GM23338 (cell line): ENCODE data around the gene TMEM132D. TPM values are rescaled to one million over a fixed set of nuclear protein-coding genes. Genes with fewer than 3 reads are reported as not detected.

Experiments
- ATAC-seq: fragments of 200-7000 bp; cut with Tn5 transposase; 3 replicates; pipeline ENCODE4 v1.9.1; 2020
- DNase-seq: peaks from one replicate; pipeline ENCODE4 v3.0.0-alpha.2; 2015; ENCODE audit warnings: low spot score
- H2AFZ ChIP-seq: fragments of 200-600 bp; sonication (generic); 2 replicates; pipeline ENCODE4 v1.8.0; 2016; ENCODE audit warnings: antibody characterized with exemption, mild to moderate bottlenecking, moderate library complexity
- H3F3A ChIP-seq: fragments of 200-600 bp; sonication (generic); replicated peaks from 2 replicates; pipeline ENCODE4 v1.8.0; 2017; ENCODE audit warnings: antibody characterized with exemption, mixed run types, low read depth
- H3K27ac ChIP-seq: fragments of 200-600 bp; sonication (generic); 2 replicates; pipeline ENCODE4 v1.6.1; 2016; ENCODE audit warnings: low read depth
- H3K27me3 ChIP-seq: fragments of 200-600 bp; sonication (generic); 2 replicates; pipeline ENCODE4 v1.8.0; 2016; ENCODE audit warnings: mild to moderate bottlenecking, mixed run types, moderate library complexity; ENCODE audit not compliant: insufficient read depth
- H3K36me3 ChIP-seq: fragments of 200-600 bp; sonication (generic); 2 replicates; pipeline ENCODE4 v1.8.0; 2016; ENCODE audit warnings: mild to moderate bottlenecking; ENCODE audit not compliant: insufficient read depth
- H3K4me1 ChIP-seq: fragments of 200-600 bp; sonication (generic); 2 replicates; pipeline ENCODE4 v1.8.0; 2016; ENCODE audit warnings: mild to moderate bottlenecking, moderate library complexity; ENCODE audit not compliant: insufficient read depth
- H3K4me2 ChIP-seq: fragments of 200-600 bp; sonication (generic); 2 replicates; pipeline ENCODE4 v1.7.1; 2017; ENCODE audit warnings: mixed run types
- H3K4me3 ChIP-seq: fragments of 200-600 bp; sonication (generic); 2 replicates; pipeline ENCODE4 v1.6.1; 2016; ENCODE audit warnings: mixed run types
- H3K79me2 ChIP-seq: fragments of 200-600 bp; sonication (generic); replicated peaks from 2 replicates; pipeline ENCODE4 v1.8.0; 2017; ENCODE audit warnings: mild to moderate bottlenecking; ENCODE audit not compliant: insufficient read depth
- H3K9me2 ChIP-seq: fragments of 200-600 bp; sonication (generic); 2 replicates; pipeline ENCODE4 v1.8.0; 2017; ENCODE audit not compliant: insufficient read depth
- H4K20me1 ChIP-seq: fragments of 200-600 bp; sonication (generic); replicated peaks from 2 replicates; pipeline ENCODE4 v1.8.0; 2017; ENCODE audit warnings: mild to moderate bottlenecking; ENCODE audit not compliant: insufficient read depth
- H3K27ac Mint-ChIP-seq: 2 replicates; pipeline ENCODE4 v1.8.0; 2020; ENCODE audit warnings: inconsistent platforms, mild to moderate bottlenecking, moderate library complexity, mixed read lengths
- H3K27me3 Mint-ChIP-seq: 3 replicates; pipeline ENCODE4 v1.8.0; 2022; ENCODE audit warnings: low read depth, mild to moderate bottlenecking, moderate library complexity, mixed read lengths, inconsistent platforms; ENCODE audit not compliant: insufficient read depth, poor library complexity
- H3K36me3 Mint-ChIP-seq: 3 replicates; pipeline ENCODE4 v1.8.0; 2021; ENCODE audit warnings: low read depth, mild to moderate bottlenecking, inconsistent platforms, moderate library complexity, mixed read lengths
- H3K4me1 Mint-ChIP-seq: 3 replicates; pipeline ENCODE4 v1.8.0; 2020; ENCODE audit warnings: mild to moderate bottlenecking, inconsistent platforms, mixed read lengths
- H3K4me3 Mint-ChIP-seq: 3 replicates; pipeline ENCODE4 v1.8.0; 2021; ENCODE audit warnings: moderate library complexity, mild to moderate bottlenecking, inconsistent platforms, mixed read lengths
- H3K9me3 Mint-ChIP-seq: 3 replicates; pipeline ENCODE4 v1.8.0; 2020; ENCODE audit warnings: moderate library complexity, mild to moderate bottlenecking, inconsistent platforms, mixed read lengths
- CREB1 ChIP-seq: fragments of 250-450 bp; sonication (Bioruptor Pico); IDR thresholded peaks from 2 replicates; pipeline ENCODE4 v1.5.0; 2020; ENCODE audit warnings: low read depth, mild to moderate bottlenecking, moderate library complexity
- CTCF ChIP-seq, 2 experiments: fragments of 200-600 bp in 1 of 2; sonication (generic) in 1 of 2; conservative IDR thresholded peaks; 2 replicates each; pipeline versions ENCODE4 v1.5.1 to v1.6.1; 2016 to 2017; ENCODE audit warnings: antibody characterized with exemption in 2 of 2, low read depth in 2 of 2, mild to moderate bottlenecking in 2 of 2, moderate library complexity in 1 of 2
- ETS1 ChIP-seq: IDR thresholded peaks from 2 replicates; pipeline ENCODE4 v1.6.1; 2016; ENCODE audit warnings: antibody characterized with exemption
- EZH2 ChIP-seq: fragments of 200-600 bp; sonication (generic); IDR thresholded peaks from one replicate; pipeline ENCODE4 v1.8.0; 2017; ENCODE audit warnings: antibody characterized with exemption, mild to moderate bottlenecking, low read depth; ENCODE audit not compliant: unreplicated experiment
- EZH2phosphoT487 ChIP-seq: fragments of 200-600 bp; sonication (generic); IDR thresholded peaks from one replicate; pipeline ENCODE4 v1.8.1; 2018; ENCODE audit warnings: antibody characterized with exemption; ENCODE audit not compliant: unreplicated experiment
- JUNB ChIP-seq: IDR thresholded peaks from one replicate; pipeline ENCODE4 v1.6.1; 2016; ENCODE audit warnings: antibody characterized with exemption; ENCODE audit not compliant: unreplicated experiment
- NANOG ChIP-seq: IDR thresholded peaks from 2 replicates; pipeline ENCODE4 v1.6.1; 2016; ENCODE audit warnings: antibody characterized with exemption, borderline replicate concordance
- REST ChIP-seq: IDR thresholded peaks from one replicate; pipeline ENCODE4 v1.6.1; 2018; ENCODE audit warnings: antibody characterized with exemption; ENCODE audit not compliant: unreplicated experiment
- STAT1 ChIP-seq: IDR thresholded peaks from one replicate; pipeline ENCODE4 v1.6.1; 2016; ENCODE audit warnings: antibody characterized with exemption; ENCODE audit not compliant: unreplicated experiment
- ZNF114 ChIP-seq: fragments of 250-450 bp; sonication (Bioruptor Pico); IDR thresholded peaks from 2 replicates; pipeline ENCODE4 v1.5.0; 2020; ENCODE audit warnings: mild to moderate bottlenecking, moderate library complexity
- ZNF331 ChIP-seq: fragments of 250-450 bp; sonication (Bioruptor Pico); IDR thresholded peaks from 2 replicates; pipeline ENCODE4 v1.5.0; 2020; ENCODE audit warnings: low read depth, mild to moderate bottlenecking, moderate library complexity
- polyA plus RNA-seq: library from polyadenylated mRNA; unstranded; fragments of >200 nt; fragmentation: Nextera tagmentation; extraction: Ambion mirVana; gene quantifications from 2 replicates; pipeline ENCODE4 v1.2.1, GENCODE V29; 2016
- total RNA-seq: library from RNA; depleted of rRNA; stranded (reverse); fragments of >200 nt; shearing (Covaris generic); gene quantifications from 2 replicates; pipeline ENCODE4 v1.2.3, GENCODE V29; 2014
- TF ChIP-seq, protein P1 (sequence below): fragments of 250-450 bp; sonication (Bioruptor Pico); IDR thresholded peaks from 2 replicates; pipeline ENCODE4 v1.5.0; 2020; ENCODE audit warnings: mild to moderate bottlenecking, moderate library complexity

The TMEM132D gene
- total and polyA plus RNA-seq, 2 experiments from 2014 or later = 0.44 to 5.3 TPM

DNA sequence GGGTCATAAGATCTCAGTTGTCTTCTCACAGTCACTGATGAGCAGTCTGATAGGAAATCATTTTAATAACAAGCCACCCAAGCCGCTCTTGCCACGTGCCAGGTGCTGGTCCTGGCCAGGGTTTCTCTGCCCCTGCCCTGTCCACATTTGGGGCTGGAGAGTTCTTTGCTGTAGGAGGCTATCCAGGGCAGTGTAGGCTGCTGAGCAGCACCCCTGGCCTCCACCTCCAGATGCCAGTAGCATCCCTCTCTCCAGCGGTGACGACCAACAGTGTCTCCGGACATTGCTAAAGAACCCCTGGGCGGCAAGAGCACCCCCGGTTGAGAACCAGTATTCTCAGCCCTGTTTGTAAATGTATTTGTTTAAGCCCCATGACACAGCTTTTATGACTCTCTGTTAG is 806.9 kb downstream of the TMEM132D start (continued):
- TF ChIP-seq CREB1 (CRISPR knock-in tag) = no peak
- TF ChIP-seq ETS1 = no peak
- no peak for TF ChIP-seq STAT1

GRCh38 chr12:129096184-129096583 is 807.6 kb downstream of the TMEM132D start:
- Mint-ChIP-seq H3K4me3 (no peak overlapping the region), H3K36me3 (peaks cover 35% of the 10 kb centered on the region), H3K27ac (no peak overlapping the region), H3K27me3 (no peaks in the 10 kb centered on the region), H3K9me3 (peaks cover 92% of the 10 kb centered on the region), H3K4me1 (no peaks in the 10 kb centered on the region)
- no peak for DNase-seq
- H3K4me2 ChIP-seq = no peak overlapping the region
- H3K9me2 ChIP-seq = no peaks in the 10 kb centered on the region
- H3K79me2 ChIP-seq = no peaks in the 10 kb centered on the region
- H2AFZ ChIP-seq = no peak overlapping the region
- H4K20me1 ChIP-seq = no peaks in the 10 kb centered on the region
- H3K36me3 ChIP-seq = no peaks in the 10 kb centered on the region
- ATAC-seq = no peak
- no peaks in the 10 kb centered on the region for H3K4me1 ChIP-seq
- H3K27ac ChIP-seq = no peak overlapping the region
- H3F3A ChIP-seq = no peaks in the 10 kb centered on the region
- H3K4me3 ChIP-seq = no peak overlapping the region
- no peaks in the 10 kb centered on the region for H3K27me3 ChIP-seq
- TF ChIP-seq ZNF331 (CRISPR knock-in tag) = no peak
- TF ChIP-seq JUNB = no peak
- no peak for TF ChIP-seq EZH2
- TF ChIP-seq CREB1 (CRISPR knock-in tag) = no peak
- TF ChIP-seq, protein P1, sequence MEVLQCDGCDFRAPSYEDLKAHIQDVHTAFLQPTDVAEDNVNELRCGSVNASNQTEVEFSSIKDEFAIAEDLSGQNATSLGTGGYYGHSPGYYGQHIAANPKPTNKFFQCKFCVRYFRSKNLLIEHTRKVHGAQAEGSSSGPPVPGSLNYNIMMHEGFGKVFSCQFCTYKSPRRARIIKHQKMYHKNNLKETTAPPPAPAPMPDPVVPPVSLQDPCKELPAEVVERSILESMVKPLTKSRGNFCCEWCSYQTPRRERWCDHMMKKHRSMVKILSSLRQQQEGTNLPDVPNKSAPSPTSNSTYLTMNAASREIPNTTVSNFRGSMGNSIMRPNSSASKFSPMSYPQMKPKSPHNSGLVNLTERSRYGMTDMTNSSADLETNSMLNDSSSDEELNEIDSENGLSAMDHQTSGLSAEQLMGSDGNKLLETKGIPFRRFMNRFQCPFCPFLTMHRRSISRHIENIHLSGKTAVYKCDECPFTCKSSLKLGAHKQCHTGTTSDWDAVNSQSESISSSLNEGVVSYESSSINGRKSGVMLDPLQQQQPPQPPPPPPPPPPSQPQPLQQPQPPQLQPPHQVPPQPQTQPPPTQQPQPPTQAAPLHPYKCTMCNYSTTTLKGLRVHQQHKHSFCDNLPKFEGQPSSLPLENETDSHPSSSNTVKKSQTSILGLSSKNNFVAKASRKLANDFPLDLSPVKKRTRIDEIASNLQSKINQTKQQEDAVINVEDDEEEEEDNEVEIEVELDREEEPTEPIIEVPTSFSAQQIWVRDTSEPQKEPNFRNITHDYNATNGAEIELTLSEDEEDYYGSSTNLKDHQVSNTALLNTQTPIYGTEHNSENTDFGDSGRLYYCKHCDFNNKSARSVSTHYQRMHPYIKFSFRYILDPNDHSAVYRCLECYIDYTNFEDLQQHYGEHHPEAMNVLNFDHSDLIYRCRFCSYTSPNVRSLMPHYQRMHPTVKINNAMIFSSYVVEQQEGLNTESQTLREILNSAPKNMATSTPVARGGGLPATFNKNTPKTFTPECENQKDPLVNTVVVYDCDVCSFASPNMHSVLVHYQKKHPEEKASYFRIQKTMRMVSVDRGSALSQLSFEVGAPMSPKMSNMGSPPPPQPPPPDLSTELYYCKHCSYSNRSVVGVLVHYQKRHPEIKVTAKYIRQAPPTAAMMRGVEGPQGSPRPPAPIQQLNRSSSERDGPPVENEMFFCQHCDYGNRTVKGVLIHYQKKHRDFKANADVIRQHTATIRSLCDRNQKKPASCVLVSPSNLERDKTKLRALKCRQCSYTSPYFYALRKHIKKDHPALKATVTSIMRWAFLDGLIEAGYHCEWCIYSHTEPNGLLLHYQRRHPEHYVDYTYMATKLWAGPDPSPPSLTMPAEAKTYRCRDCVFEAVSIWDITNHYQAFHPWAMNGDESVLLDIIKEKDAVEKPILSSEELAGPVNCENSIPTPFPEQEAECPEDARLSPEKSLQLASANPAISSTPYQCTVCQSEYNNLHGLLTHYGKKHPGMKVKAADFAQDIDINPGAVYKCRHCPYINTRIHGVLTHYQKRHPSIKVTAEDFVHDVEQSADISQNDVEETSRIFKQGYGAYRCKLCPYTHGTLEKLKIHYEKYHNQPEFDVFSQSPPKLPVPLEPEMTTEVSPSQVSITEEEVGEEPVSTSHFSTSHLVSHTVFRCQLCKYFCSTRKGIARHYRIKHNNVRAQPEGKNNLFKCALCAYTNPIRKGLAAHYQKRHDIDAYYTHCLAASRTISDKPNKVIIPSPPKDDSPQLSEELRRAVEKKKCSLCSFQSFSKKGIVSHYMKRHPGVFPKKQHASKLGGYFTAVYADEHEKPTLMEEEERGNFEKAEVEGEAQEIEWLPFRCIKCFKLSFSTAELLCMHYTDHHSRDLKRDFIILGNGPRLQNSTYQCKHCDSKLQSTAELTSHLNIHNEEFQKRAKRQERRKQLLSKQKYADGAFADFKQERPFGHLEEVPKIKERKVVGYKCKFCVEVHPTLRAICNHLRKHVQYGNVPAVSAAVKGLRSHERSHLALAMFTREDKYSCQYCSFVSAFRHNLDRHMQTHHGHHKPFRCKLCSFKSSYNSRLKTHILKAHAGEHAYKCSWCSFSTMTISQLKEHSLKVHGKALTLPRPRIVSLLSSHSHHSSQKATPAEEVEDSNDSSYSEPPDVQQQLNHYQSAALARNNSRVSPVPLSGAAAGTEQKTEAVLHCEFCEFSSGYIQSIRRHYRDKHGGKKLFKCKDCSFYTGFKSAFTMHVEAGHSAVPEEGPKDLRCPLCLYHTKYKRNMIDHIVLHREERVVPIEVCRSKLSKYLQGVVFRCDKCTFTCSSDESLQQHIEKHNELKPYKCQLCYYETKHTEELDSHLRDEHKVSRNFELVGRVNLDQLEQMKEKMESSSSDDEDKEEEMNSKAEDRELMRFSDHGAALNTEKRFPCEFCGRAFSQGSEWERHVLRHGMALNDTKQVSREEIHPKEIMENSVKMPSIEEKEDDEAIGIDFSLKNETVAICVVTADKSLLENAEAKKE (CRISPR knock-in tag) = no peak
- no peak for TF ChIP-seq EZH2phosphoT487
- TF ChIP-seq ETS1 = no peak
- no peak for TF ChIP-seq REST
- TF ChIP-seq ZNF114 = no peak
- TF ChIP-seq CTCF (conservative IDR thresholded peaks at IDR 0.05; ENCODE audit: low read depth in 2 of 2) = no peak
- no peak for TF ChIP-seq NANOG
